Islet of Langerhans (tissue), 1 donor: Measurements from ENCODE around the gene AUTS2.

Experiments
- FAIRE-seq: peaks from one replicate; lab custom pipeline; 2011; peaks lifted over from hg19 to GRCh38; lab: Jason Lieb, UNC

Gene AUTS2

DNA sequence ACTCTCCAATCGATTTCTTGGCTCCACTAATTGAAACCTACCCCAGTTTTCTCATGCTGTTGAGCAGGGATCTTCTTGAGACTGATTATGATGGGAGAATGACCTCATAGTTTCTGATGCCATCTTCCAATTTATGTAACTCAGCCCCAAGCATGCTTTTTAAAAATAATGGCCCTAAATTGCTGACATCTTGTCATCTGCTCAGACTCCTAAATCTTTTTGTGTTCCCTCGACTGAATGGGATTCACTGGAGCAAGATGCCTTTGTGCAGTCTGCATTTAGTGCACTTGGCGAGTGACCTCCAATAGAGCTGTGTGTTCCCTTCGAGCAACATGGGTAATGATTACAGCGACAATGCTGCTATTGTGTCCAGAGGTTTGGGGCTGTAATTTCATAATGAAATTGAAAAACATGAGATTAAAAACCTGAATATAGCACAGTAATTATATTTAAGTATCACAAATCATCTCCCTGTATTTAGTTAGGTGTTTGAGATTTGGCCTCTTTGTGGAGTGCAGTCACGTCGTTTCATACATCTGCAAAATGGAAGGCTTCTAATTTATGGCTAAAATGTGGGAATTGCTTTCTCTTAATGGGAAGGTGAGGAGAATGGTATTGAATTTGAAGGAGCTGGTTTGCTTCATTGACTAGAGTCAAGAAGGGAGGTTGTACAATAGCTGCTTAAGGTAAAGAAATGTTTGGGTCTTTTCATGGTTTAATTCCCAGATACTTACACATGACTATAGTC, 192.9 kb downstream of the AUTS2 start:
- no peak for FAIRE-seq

DNA sequence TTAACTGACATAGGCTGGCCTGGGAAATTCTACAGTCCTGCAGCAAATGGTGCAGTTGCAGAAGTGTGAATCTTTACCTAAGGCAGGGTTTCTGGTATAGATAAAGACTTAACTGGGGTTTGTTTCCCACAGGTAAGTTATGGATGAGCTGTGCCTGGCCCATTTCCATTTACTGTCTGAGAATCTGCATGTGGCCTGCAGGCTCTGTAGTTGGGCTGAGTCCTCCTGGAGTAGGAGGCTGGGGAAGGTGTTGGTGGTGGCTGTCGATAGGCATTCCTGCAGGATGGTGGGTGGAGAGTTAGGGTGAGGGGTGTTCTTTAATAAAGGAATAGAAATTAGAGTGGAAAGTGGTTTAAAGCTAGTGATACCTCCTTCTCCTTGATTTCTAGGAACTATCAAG, 193.5 kb downstream of the AUTS2 start:
- FAIRE-seq: no peak

DNA sequence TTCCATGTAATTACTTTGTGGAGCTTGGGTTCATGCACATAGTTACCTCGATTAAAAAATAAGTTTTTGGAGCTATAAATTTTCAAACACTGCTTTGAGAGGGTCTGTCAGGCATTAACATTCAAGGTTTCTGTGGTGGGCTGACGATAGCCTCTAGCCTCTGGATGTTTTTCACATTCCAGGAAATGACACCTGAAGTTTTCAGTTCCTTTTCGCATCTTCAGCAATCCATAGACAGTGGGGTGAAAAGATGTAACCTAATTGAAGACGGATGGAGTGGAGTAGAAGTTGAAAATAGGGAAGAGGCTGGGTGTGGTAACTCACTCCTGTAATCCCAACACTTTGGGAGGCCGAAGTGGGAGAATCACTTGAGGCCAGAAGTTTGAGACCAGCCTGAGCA, 197.7 kb downstream of the AUTS2 start:
- no peak for FAIRE-seq

DNA sequence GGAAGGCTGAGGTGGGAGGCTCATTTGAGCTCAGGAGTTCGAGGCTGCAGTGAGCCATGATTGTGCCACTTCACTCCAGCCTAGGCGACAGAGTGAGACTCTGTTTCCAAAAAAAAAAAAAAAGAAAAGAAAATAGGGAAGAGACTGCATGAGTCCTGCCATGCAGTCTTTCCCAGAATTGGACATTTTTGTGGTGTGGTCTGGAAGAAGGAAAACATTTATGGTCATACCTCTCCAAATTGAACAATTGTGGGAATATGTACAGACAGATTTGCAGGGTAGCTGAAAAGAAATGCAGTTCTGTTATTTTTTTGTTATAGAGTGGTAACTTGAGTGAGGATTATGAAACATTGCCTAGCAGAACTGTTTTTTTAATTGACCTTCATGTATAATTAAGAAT, 198.1 kb downstream of the AUTS2 start:
- FAIRE-seq: no peak

DNA sequence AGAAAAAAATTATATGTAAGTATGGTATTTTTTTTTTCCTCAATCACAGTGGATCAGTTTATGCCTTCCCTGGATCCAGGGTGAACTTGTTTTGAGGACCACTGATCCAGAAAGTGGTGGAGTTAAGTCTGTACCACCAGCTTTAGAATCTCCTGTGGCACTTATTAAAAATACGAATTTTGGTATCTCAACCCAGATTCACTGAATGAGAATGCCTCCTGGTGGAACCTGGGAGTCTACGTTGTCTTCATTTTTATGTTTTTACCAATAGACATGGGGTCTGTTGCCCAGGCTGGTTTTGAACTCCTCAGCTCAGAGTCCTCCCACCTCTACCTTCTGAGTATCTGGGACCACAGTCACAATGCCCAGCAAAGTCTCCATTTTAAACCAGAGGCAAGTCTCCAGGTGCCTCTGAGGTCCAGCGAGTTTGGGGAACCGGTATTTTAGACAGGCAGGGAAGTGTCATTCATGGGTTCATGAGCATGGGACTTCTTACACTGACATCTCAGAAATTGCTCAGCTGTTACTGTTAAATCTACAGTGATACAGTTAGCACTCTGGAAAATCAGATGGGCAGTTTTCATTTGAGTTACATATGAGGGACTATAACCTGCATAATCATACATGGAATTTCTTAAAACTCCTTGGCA, 200.9 kb downstream of the AUTS2 start:
- no peak for FAIRE-seq

DNA sequence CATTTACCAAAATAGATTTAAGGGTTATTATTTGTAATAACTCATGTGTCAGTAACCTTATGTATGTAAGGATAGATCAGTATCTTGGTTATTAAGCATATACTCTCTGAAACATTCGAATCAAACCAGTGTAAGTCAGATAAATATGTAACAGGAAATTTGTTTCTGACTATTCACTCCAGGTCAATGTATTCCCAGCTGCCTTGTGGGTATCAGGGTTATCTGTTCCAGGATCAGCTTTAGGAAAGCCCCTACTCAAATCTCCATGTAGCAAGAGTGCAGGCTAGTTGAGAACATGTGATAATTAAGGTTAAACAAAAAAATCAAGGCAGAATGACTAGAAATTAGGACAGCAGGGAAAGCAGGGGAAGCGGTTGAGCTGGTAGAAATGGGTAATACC, 201.7 kb downstream of the AUTS2 start:
- FAIRE-seq: no peak

DNA sequence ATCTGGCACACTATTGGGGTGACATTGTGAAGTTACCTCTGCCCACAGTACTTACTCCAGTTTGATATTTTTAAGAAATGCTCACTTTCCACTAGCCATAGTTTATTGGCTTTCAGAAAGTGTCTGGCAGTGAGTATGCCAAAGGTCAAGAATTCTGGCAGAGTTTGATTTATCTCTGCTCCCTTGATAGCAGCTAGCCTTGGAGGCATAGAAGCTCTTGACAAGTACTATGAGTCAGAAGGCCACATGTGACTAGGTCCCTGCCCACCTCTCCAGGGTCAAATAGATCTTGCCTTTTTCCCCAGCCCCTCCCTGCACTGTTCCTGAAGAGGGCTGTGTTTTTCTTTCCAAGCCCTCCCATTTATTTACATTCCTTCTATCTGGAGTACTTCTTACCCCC, 202.2 kb downstream of the AUTS2 start:
- FAIRE-seq: no peak

DNA sequence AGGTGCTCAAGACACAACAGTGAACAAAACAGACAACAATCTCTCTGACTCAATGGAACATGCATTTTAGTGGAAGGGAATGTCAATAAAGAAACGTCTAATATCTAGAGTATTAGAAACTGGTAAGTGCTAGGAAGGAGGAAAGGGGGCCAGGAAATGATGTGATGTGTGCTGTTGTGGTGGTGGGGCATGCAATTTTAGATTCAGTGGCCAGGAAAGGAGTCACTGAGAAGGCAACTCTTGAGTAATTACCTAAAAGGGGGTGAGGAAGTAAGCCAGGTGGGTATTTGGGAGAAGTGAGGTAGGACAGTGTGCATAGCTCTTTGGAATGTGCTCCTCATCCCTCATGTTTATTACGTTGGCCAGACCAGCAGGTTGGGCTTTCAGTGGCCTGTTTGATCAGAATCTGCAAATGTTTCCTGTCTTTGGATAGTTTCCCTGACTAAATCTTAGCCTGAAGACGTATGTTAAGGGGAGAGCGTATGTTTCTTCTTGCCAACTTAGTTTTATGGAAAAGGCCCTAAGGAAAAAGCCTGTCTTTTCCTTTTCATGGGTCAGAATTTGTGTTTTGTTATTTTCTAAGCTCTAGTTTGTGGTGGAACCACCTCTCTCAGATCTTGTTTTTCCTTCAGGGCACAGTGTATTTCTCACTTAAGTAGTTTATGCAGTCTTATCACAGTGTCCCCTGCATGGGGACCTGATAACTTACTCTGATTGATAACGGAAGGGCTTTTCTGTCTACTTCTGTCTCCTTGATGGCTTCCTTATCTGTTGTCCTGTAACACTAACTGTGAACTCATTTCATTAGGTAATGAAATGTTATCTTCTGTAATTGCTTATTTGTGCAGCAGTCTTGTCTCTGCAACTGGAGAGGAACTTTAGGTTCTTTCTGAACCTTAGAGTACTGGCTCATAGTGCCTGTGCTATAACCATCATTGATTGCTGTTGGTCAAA, 203.7 kb downstream of the AUTS2 start:
- no peak for FAIRE-seq

DNA sequence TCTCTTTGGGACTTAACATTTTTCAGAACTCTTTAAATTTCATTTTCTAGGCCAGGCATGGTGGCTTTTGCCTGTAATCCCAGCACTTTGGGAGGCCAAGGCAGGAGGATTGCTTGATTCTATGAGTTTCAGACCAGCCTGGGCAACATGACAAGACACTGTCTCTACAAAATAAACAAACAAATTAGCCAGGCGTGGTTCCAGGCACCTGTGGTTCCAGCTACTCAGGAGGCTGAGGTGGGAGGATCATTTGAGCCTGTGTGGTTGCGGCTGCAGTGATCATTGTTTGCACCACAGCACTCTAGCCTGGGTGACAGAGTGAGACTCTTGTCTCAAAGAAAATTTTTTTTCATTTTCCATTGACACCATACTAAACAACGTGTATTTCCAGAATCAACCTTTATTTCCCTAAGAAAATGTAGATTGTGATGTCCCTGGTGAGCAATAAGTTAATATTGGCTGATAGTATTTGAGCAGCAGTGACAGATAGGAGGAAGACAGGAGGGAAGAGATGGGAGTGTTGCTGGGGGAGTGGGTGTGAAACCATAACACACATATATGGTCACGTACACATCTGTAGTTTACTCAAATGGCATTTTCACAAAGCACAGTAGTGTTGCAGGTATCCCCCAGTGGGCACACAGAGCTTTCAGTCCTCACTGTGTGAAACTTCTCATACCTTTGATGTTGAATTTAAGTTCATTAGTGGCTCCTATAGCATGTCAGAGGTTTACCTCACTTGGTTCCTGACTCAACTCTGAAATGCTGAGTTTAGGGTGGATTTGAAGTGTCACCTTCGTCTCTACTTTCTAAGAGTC, 205.6 kb downstream of the AUTS2 start:
- no peak for FAIRE-seq

DNA sequence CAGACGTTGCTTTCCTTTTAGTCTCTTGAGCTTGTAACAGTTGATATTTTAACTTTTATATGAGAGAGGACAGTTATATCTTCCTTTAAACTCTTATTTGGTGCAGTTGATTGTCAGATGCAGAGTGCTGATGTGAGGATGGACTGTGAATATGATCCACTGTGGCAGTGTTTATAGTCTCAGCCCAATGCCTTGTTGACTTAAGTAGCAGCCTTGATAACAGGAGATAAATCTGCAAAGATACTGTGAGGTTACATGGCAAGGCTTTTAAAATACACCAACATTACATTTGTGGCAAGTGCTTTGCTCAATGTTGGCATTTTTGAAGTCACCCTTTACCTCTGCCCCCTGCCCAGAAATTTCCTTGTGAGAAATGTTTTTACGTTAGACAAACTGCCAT, 206.7 kb downstream of the AUTS2 start:
- no peak for FAIRE-seq

DNA sequence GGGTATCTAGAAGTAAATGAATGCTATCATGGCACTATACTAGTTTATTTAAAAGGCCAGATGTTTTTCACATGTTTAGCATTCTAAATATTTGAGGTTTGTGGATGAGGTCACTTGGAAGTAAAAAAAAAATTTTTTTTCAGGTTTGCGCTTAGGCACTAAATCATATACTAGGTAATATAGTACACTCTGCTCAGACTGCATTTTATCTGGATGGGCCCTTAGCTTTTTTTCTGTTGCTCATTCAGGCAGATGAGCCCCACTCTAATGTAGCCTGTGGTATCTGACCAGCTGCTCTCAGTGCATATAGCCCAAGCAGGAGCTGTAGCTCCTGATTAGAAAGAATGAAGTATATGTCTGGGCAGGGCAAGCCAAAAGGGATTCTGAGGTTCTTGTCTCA, 210.1 kb downstream of the AUTS2 start:
- no peak for FAIRE-seq

DNA sequence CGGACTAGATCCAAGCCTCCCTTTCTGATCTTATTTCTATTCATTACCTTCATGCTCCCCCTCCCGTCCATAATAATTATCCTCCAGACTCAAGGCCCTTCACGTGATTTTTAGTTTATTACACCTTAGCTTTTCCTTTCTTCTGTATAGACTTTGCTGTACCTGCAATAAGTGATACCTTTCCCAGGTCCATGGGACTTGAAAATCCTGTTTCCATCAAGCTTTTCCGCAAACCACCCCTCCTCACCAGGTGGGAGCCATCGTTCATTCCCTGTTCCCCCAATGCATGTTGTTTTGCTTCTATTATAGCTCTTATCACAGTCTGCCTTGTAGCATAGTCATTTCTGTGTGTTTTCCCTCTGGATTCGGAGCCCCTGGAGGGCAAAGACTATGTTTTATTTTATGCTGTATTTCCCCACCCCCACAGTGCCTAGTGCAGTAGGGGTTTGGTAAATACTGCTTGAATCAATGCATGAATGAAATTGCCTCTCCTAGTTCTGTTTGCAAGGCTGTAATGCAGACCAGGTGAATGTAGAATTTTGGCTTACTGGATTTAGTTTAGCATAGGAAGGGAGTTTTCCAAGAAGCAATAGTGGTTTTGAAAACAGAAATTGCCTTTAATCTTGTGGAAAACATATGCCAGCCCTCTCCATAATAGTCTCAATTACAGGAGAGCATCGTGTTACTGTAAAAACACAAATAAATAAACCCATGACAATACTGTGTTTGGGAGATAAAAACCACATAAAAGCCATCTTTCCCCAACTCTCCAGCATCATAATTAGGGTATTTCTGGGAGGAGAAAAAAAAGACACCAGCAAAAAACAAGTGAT, 213.4 kb downstream of the AUTS2 start:
- FAIRE-seq: no peak

DNA sequence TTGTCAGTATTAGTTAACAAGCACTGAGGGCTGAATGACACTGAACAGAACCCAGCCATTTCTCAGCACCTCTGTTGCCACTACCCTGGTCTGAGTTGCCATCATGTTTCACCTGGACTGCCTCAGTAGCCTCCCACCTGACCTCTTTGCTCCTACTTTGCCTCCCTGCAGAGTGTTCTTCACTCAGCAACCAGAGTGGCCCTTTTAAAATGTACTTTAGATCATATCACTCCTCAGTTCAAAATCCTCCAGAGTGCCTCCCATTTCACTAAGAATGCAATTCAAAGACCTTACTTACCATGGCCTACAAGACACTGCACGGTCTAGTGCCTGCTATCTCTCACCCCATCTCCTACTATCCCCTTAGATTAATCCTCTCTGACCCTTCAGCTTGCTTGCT, 214.5 kb downstream of the AUTS2 start:
- FAIRE-seq: no peak

DNA sequence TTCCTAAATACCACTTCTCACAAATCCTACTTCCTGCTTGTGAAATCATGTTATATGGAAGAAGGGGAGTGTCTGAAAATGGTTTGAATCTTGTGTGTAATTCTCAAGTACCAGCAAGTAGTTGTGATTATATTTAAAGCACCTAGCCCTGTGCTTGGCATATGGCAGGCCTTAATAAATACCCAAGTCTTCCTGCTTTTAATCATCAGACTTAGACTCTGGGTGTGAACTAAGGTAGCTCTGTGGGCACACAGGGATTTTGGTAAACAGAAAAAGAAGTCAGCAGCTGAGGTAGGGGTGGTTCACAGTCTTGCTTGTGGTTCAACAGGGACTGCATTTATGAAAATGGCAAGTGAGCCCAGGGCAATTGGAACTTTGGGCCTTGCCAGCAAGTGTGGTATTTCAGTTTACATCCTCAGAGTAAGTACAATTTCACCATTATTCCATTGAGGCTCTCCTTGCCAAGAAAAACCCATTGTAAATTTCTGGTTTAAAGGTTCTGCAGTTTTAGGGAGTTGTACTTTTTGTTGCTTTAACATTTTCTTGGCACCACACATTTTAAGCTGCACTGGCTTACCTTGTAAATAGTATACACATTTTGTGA, 215.5 kb downstream of the AUTS2 start:
- FAIRE-seq: no peak

DNA sequence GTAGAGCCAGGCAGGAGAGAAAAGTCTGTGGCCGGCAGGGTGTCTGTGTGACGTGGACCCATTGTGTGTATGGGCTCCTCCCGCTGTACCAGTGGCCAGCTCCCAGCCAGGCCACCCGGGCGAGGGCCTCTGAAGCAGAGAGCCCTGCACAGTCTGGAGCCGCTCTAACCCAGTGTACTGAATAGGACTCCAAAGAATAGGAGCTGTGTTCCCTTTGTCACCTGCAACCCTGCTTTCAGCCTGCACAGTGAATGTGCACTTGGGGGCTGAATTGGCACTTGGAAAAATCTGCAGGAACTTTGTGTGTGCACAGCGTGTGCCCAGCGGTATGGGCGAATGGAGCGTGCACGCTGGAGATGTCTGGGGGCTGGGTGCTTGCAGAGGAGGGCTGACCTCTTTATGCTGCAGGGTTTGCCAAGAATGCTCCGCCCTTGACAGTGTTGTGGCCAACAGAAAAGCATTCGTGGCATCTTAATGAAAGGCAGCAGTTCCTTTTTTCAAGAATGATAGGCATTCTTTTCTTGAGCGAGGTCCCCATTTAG, 216.2 kb downstream of the AUTS2 start:
- FAIRE-seq: no peak

DNA sequence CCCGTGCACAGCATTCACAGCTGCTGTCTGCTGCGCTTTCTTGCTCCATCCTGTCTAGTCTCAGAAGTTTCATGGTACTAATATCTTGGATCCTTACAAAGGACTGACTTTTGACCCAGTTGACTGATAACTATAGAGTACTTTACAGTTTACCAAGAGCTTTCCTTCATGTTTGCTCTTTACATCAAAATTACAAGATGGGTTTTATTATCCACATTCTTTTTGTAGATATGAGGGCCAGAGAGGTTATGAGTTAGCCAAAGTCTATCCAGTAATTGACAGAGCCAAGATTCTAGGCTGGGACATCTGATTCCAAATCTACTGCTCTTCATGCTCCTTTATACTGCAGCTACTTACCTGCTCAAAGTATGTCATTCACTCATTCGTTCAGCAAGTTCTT, 218.2 kb downstream of the AUTS2 start:
- FAIRE-seq: no peak

DNA sequence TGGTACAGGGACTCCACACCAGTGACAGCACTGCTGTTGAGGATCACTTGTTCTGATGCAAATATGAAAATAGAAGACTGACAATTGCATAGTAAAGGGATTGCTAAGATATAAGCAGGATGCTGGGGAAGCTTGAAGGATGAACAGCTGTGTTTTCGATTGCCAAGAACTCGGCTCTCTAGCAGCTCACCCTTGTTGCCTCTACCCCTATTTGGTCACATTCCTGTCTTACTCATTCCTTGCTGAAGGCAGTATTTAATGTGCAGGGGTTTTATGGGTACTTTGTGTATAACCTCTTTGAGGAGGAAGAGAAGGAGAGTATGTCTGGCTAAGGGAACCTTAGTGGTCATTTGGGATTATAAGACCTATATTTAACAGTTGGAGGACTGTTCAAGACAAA, 218.8 kb downstream of the AUTS2 start:
- FAIRE-seq: no peak

DNA sequence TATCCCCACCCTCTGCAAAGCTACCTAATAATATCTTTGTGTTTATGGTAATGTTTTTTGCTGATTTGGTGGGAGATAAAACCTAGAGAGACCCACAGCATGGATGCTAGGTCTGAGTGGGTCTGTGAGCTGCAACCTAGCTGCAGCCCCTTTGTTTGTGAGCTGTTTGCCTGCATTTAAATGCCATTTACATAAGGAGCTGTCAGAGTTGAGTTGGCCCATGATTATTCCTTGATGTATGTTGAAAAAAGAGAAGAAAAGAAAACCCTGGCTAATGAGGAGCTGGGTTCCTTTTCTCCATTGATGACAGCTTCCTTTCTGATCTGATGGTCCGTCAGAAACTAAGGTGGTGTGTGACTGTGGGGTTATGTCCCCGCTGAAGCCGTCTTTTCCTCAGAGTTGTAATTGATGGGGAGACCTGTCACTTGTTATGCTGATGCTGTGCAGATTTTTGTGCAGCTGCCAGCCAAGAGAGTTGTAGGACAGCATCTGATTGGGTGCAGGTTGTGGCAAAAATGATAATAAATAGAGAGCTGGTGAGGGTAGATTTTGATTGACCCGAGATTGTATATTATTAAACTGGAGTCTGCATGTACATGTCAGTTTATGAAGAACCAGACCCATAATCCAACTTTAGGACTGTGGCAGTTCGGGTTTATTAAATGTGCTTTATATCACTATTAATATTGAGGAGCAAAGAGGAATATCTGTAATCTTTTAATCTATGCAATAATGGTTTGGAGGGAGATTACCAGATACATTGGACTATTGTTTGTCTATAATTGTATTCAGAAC, 219.8 kb downstream of the AUTS2 start:
- FAIRE-seq: no peak

DNA sequence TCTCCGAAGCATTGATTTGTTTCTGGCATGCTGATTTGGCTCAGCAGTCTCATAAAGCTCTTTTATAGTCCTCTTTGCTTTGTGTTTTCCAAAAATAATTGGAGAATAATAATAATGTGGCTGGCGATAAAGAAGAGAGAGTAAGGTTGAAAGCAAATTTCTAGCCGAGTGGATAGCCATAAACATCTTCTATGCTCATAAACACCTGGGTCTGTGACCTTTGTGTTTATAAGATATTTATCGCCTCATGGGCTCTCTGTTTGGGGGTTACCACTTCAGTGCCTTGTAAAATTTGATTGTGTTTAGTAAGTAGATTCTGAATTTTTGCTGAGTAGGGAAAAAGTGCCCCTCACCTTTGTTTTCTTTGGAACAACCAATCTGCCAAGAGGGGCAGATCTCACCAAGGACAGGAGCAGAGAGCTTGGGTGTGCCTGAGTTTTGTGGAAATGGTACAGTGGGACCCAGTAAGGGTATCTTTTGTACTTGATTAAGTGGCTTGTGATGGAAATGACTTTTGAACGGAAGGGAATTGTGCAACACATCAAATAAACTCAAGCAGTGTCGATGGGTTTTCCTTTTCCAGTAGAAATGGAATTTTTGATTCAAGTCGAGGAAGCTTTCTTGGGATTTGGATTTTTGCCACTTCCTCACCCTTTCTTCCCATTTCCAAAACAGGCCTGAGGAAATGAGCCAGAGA, 220.5 kb downstream of the AUTS2 start:
- FAIRE-seq: no peak
